ENCODE measurements around the gene SIK2. TPM values are rescaled to one million over a fixed set of nuclear protein-coding genes. Genes with fewer than 3 reads are reported as not detected.
"Not testable (repeated sequence)": the region's sequence is repeated elsewhere in the genome, so short reads cannot be mapped to it uniquely, and the experiment has no call there.

SIK2 gene
- total RNA-seq, 1 experiment from 2014 or later = 13.0 TPM

- TF ChIP-seq ZFX (IDR thresholded peaks at IDR 0.05) (no peak), CBX3 (IDR thresholded peaks at IDR 0.05; ENCODE audit: low read depth) (no peak), SRF (IDR thresholded peaks at IDR 0.05; ENCODE audit: low read depth) (no peak), YY1 (IDR thresholded peaks at IDR 0.05; ENCODE audit: extremely low read depth, insufficient replicate concordance, low read depth, low read length) (no peak), TCF7L2 (IDR thresholded peaks at IDR 0.05; ENCODE audit: borderline replicate concordance, extremely low read depth, insufficient read depth, insufficient read length) (no peak), EZH2phosphoT487 (IDR thresholded peaks at IDR 0.05; ENCODE audit: borderline replicate concordance) (no peak), SIN3A (IDR thresholded peaks at IDR 0.05; ENCODE audit: low read depth) (no peak), ZNF274 (IDR thresholded peaks at IDR 0.05; ENCODE audit: low read depth, low read length) (no peak), ATF3 (IDR thresholded peaks at IDR 0.05) (no peak), ZBTB33 (IDR thresholded peaks at IDR 0.05; ENCODE audit: extremely low read depth, insufficient replicate concordance, low read length) (no peak), REST (IDR thresholded peaks at IDR 0.05; ENCODE audit: low read depth) (no peak), EGR1 (IDR thresholded peaks at IDR 0.05; ENCODE audit: low read depth) (no peak), POLR2A (IDR thresholded peaks at IDR 0.05; ENCODE audit: borderline replicate concordance, extremely low read depth, insufficient read depth, insufficient read length) (no peak)
- Histone ChIP-seq H4K20me1 (ENCODE audit: insufficient read depth) (no peaks in the 10 kb centered on the region), H3K79me2 (ENCODE audit: insufficient read depth, low read length) (no peaks in the 10 kb centered on the region), H3K9me3 (ENCODE audit: control insufficient read depth in 1 of 2, insufficient read depth in 1 of 2, low read depth in 1 of 2, low read length in 2 of 2) (no peaks in the 10 kb centered on the region), H3K4me1 (ENCODE audit: control insufficient read depth in 1 of 2, insufficient read depth in 2 of 2, low read length in 2 of 2) (no peaks in the 10 kb centered on the region), H3K4me2 (ENCODE audit: low read length) (no peak overlapping the region), H3K9me2 (ENCODE audit: insufficient read depth) (no peaks in the 10 kb centered on the region), H3K4me3 (replicated peaks in 1 of 2; ENCODE audit: low read depth in 1 of 2, low read length in 2 of 2) (no peak overlapping the region), H3K27me3 (ENCODE audit: insufficient read depth, low read length) (no peaks in the 10 kb centered on the region), H2AFZ (ENCODE audit: low read depth, low read length, poor library complexity, severe bottlenecking) (no peak overlapping the region), H3K9ac (ENCODE audit: low read length) (no peak overlapping the region), H3K27ac (ENCODE audit: low read depth, low read length) (no peak overlapping the region), H3K36me3 (ENCODE audit: control insufficient read depth in 1 of 2, insufficient read depth in 2 of 2, low read length in 2 of 2) (peaks cover 7% of the 10 kb centered on the region in 2 experiments; a peak in 3 of 4 replicates)
- no TSS peak for BruUV-seq (replicated peaks)
- intact Hi-C loops (cut with micrococcal nuclease) = no loop called here
- ChIA-PET RAD21 (ENCODE audit: low non-redundant PET in 1 of 2, low total read pairs in 2 of 2, uncharacterized antibody in 2 of 2, unreplicated experiment in 2 of 2) (no interaction called here), CTCF (no interaction called here), POLR2A (interaction anchor here (0.7 kb wide), 1 partner anchor 21 kb away, joined by 3 read pairs; no protein-coding TSS in a partner anchor)
- ATAC-seq (no peak), DNase-seq (ENCODE audit: low read depth, low spot score) (no peak)
These were observed 113.0 kb downstream of the SIK2 start for GRCh38 chr11:111715142-111715816.

- intact Hi-C loops (cut with micrococcal nuclease); H3K27ac ChIP-seq (ENCODE audit: low read depth, low read length); DNase-seq (ENCODE audit: low read depth, low spot score); CTCF ChIA-PET; H3K4me1 ChIP-seq (ENCODE audit: control insufficient read depth in 1 of 2, insufficient read depth in 2 of 2, low read length in 2 of 2); ATAC-seq; H2AFZ ChIP-seq (ENCODE audit: low read depth, low read length, poor library complexity, severe bottlenecking); H3K4me3 ChIP-seq (replicated peaks in 1 of 2; ENCODE audit: low read depth in 1 of 2, low read length in 2 of 2); H4K20me1 ChIP-seq (ENCODE audit: insufficient read depth); H3K9me3 ChIP-seq (ENCODE audit: control insufficient read depth in 1 of 2, insufficient read depth in 1 of 2, low read depth in 1 of 2, low read length in 2 of 2); H3K27me3 ChIP-seq (ENCODE audit: insufficient read depth, low read length); BruUV-seq (replicated peaks); H3K79me2 ChIP-seq (ENCODE audit: insufficient read depth, low read length); H3K4me2 ChIP-seq (ENCODE audit: low read length); H3K9ac ChIP-seq (ENCODE audit: low read length); RAD21 ChIA-PET (ENCODE audit: low non-redundant PET in 1 of 2, low total read pairs in 2 of 2, uncharacterized antibody in 2 of 2, unreplicated experiment in 2 of 2); H3K9me2 ChIP-seq (ENCODE audit: insufficient read depth); POLR2A ChIA-PET: not testable (repeated sequence)
- peaks cover 12 to 18% of the 10 kb centered on the region in 2 experiments for H3K36me3 ChIP-seq (ENCODE audit: control insufficient read depth in 1 of 2, insufficient read depth in 2 of 2, low read length in 2 of 2)
These were observed 115.4 kb downstream of the SIK2 start for GRCh38 chr11:111717660-111718059.

Measured in HCT116 (cell line).